T-cell (primary cell): ENCODE data around the gene PCDH1. TPM values are rescaled to one million over a fixed set of nuclear protein-coding genes. Genes with fewer than 3 reads are reported as not detected.
A peak's percentile ranks its signal among the peaks of the same experiment; 100 is the strongest.

Experiments
- ATAC-seq, 4 experiments: fragments of 200-7000 bp in 3 of 4; fragments of 150-1000 bp in 1 of 4; cut with Tn5 transposase; replicated peaks in 1 of 4; 1 replicate in 3 of 4; 2 replicates in 1 of 4; pipeline ENCODE4 v1.10.0; 2021; ENCODE audit warnings: moderate library complexity in 3 of 4, mild to moderate bottlenecking in 2 of 4, moderate number of reproducible peaks in 1 of 4
- CTCF ChIA-PET, 2 donors: fragments of 300-600 bp; sonication (Branson Sonifier 250); formaldehyde crosslinking; loops; one replicate each; lab custom pipeline; 2022; ENCODE audit warnings: antibody characterized with exemption in 2 of 2; lab: Charles Lee
- POLR2A ChIA-PET, 2 donors: fragments of 300-600 bp; sonication (Branson Sonifier 250); formaldehyde crosslinking; loops; one replicate each; lab custom pipeline; 2022; ENCODE audit warnings: antibody characterized with exemption in 2 of 2; lab: Charles Lee
- DNase-seq, 35 experiments: peaks; one replicate each; pipeline versions ENCODE4 v3.0.0 to v3.0.0-alpha.2; 2013 to 2023
- H3K27ac ChIP-seq: one replicate; pipeline ENCODE4 v1.5.1; 2013; ENCODE audit warnings: low read length
- H3K27me3 ChIP-seq, 2 experiments: replicated peaks in 1 of 2; 1 replicate in 1 of 2; 2 replicates in 1 of 2; pipeline versions ENCODE4 v1.6.1 to v1.7.0; 2013; ENCODE audit warnings: low read length in 1 of 2, mixed read lengths in 1 of 2; ENCODE audit not compliant: control insufficient read depth in 2 of 2, insufficient read depth in 2 of 2; ENCODE audit errors: extremely low read depth in 1 of 2
- H3K36me3 ChIP-seq, 2 donors: 1 replicate in 1 of 2; 2 replicates in 1 of 2; pipeline versions ENCODE4 v1.6.1 to v1.7.0; 2013; ENCODE audit warnings: low read length in 1 of 2; ENCODE audit not compliant: control insufficient read depth in 2 of 2, insufficient read depth in 1 of 2; ENCODE audit errors: extremely low read depth in 1 of 2
- H3K4me1 ChIP-seq, 2 experiments: 1 replicate in 1 of 2; 2 replicates in 1 of 2; pipeline versions ENCODE4 v1.6.1 to v1.7.0; 2013; ENCODE audit warnings: low read length in 2 of 2, mixed read lengths in 1 of 2; ENCODE audit not compliant: insufficient read depth in 2 of 2, control insufficient read depth in 1 of 2; ENCODE audit errors: extremely low read depth in 1 of 2
- H3K4me3 ChIP-seq, 2 donors: 1 replicate in 1 of 2; 2 replicates in 1 of 2; pipeline versions ENCODE4 v1.5.1 to v1.7.0; 2013; ENCODE audit warnings: mild to moderate bottlenecking in 2 of 2, low read length in 1 of 2, moderate library complexity in 1 of 2; ENCODE audit not compliant: control insufficient read depth in 1 of 2; ENCODE audit errors: extremely low read depth in 1 of 2
- H3K9me3 ChIP-seq: 2 replicates; pipeline ENCODE4 v1.7.0; 2013
- H3K27ac Mint-ChIP-seq, 2 donors: one replicate each; pipeline ENCODE4 v1.8.0; 2020 to 2021; ENCODE audit warnings: mild to moderate bottlenecking in 2 of 2, mixed read lengths in 2 of 2
- H3K27me3 Mint-ChIP-seq, 2 donors: one replicate each; pipeline ENCODE4 v1.8.0; 2021 to 2022; ENCODE audit warnings: mixed read lengths in 2 of 2
- H3K36me3 Mint-ChIP-seq: one replicate; pipeline ENCODE4 v1.8.0; 2021; ENCODE audit warnings: mixed read lengths
- H3K4me1 Mint-ChIP-seq, 3 donors: one replicate each; pipeline ENCODE4 v1.8.0; 2020 to 2022; ENCODE audit warnings: mixed read lengths in 3 of 3, mild to moderate bottlenecking in 1 of 3
- H3K4me3 Mint-ChIP-seq, 3 donors: one replicate each; pipeline ENCODE4 v1.8.0; 2020 to 2022; ENCODE audit warnings: mild to moderate bottlenecking in 3 of 3, mixed read lengths in 3 of 3, moderate library complexity in 3 of 3
- H3K9me3 Mint-ChIP-seq, 3 donors: one replicate each; pipeline ENCODE4 v1.8.0; 2020 to 2022; ENCODE audit warnings: mixed read lengths in 3 of 3
- WGBS: methylation state at CpG from one replicate; pipeline ENCODE4 v1.1.5; 2013; ENCODE audit warnings: missing lambda C conversion rate; ENCODE audit not compliant: insufficient coverage; 5-methylcytosine and 5-hydroxymethylcytosine counted together
- total RNA-seq, 35 experiments: library from RNA in 6 of 35; stranded (reverse) in 6 of 35; fragments of 120-200 nt in 1 of 35; gene quantifications; one replicate each; pipeline versions ENCODE4 v1.2.1 to v1.2.4 and lab custom pipeline; 2013 to 2026

PCDH1 gene
- total RNA-seq, 5 donors from 2014 or later (not counting 1 experiment from before 2014, with no cell fraction given), result 0.23 to 3.0 (median 0.82) TPM

GRCh38 chr5:141914199-141914743 is 36.1 kb upstream of the PCDH1 start:
- peaks cover 0 to 11% of the 10 kb centered on the region in 2 experiments for H3K4me1 ChIP-seq
- Mint-ChIP-seq H3K27me3 (peaks cover 28 to 42% of the 10 kb centered on the region in 2 donors), H3K9me3 (no peaks in the 10 kb centered on the region), H3K4me1 (peaks cover 11 to 15% (median 15%) of the 10 kb centered on the region in 3 donors), H3K4me3 (peak overlapping the region in 2 of 3 donors; percentile 28 to 52), H3K36me3 (no peaks in the 10 kb centered on the region), H3K27ac (no peak overlapping the region)
- peaks cover 2 to 35% of the 10 kb centered on the region in 2 experiments for H3K27me3 ChIP-seq
- H3K36me3 ChIP-seq, result no peaks in the 10 kb centered on the region
- no peaks in the 10 kb centered on the region for H3K9me3 ChIP-seq
- peak; percentile 50 to 79 (median 78) for ATAC-seq
- peak in 14 of 35 experiments; percentile 5 to 41 (median 12) for DNase-seq
- no peak overlapping the region for H3K27ac ChIP-seq
- 2% methylated on average over 29 of the region's 40 CpGs for WGBS
- peak overlapping the region; percentile 10 to 49 for H3K4me3 ChIP-seq
- POLR2A ChIA-PET, result interaction anchor here in 1 of 2 donors (1.2 kb wide), 1 partner anchor 26 kb away, joined by 3 read pairs; no protein-coding TSS in a partner anchor
- CTCF ChIA-PET, result interaction anchor here in 1 of 2 donors (0.6 kb wide), 1 partner anchor 9 kb away, joined by 3 read pairs; no protein-coding TSS in a partner anchor

- Mint-ChIP-seq H3K9me3 (no peaks in the 10 kb centered on the region), H3K4me1 (peaks cover 11 to 15% (median 15%) of the 10 kb centered on the region in 3 donors), H3K4me3 (peak overlapping the region in 2 of 3 donors; percentile 47 to 52), H3K36me3 (no peaks in the 10 kb centered on the region), H3K27ac (no peak overlapping the region), H3K27me3 (peaks cover 28 to 42% of the 10 kb centered on the region in 2 donors)
- ChIA-PET POLR2A (no interaction called here), CTCF (interaction anchor here (0.5 to 0.6 kb wide), 2 partner anchors 10 to 99 kb away, joined by 3 read pairs; no protein-coding TSS in a partner anchor)
- H3K9me3 ChIP-seq, result no peaks in the 10 kb centered on the region
- H3K36me3 ChIP-seq, result no peaks in the 10 kb centered on the region
- H3K4me1 ChIP-seq, result peaks cover 0 to 11% of the 10 kb centered on the region in 2 experiments
- H3K4me3 ChIP-seq, result peak overlapping the region; percentile 10 to 49
- DNase-seq (no peak), ATAC-seq (no peak)
- peaks cover 2 to 35% of the 10 kb centered on the region in 2 experiments for H3K27me3 ChIP-seq
- no peak overlapping the region for H3K27ac ChIP-seq
- 0% methylated on average over 1 of the region's 16 CpGs for WGBS
These were observed 35.5 kb upstream of the PCDH1 start for GRCh38 chr5:141913560-141914198.

GRCh38 chr5:141910271-141910673 is 32.1 kb upstream of the PCDH1 start:
- no peaks in the 10 kb centered on the region for H3K9me3 Mint-ChIP-seq
- H3K27me3 ChIP-seq, result peaks cover 2 to 28% of the 10 kb centered on the region in 2 experiments
- DNase-seq, result no peak
- no peak overlapping the region for H3K4me3 ChIP-seq
- POLR2A ChIA-PET, result interaction anchor here in 1 of 2 donors (0.6 kb wide), 1 partner anchor 85 kb away, joined by 3 read pairs; no protein-coding TSS in a partner anchor
- 83% methylated on average over 1 of the region's 2 CpGs for WGBS
- H3K27ac ChIP-seq, result no peak overlapping the region
- no peaks in the 10 kb centered on the region for H3K9me3 ChIP-seq
- H3K36me3 ChIP-seq, result no peaks in the 10 kb centered on the region
- no peak for ATAC-seq
- no peak overlapping the region for H3K27ac Mint-ChIP-seq
- CTCF ChIA-PET, result no interaction called here
- H3K4me3 Mint-ChIP-seq, result no peak overlapping the region
- H3K27me3 Mint-ChIP-seq, result peaks cover 18 to 29% of the 10 kb centered on the region in 2 donors
- H3K36me3 Mint-ChIP-seq, result no peaks in the 10 kb centered on the region
- peaks cover 11 to 15% (median 15%) of the 10 kb centered on the region in 3 donors for H3K4me1 Mint-ChIP-seq
- peaks cover 0 to 11% of the 10 kb centered on the region in 2 experiments for H3K4me1 ChIP-seq

- ChIA-PET POLR2A (interaction anchor here in 1 of 2 donors (0.6 kb wide), 1 partner anchor 60 kb away, joined by 5 read pairs; the partner anchor contains the start of gene RNF14), CTCF (no interaction called here)
- WGBS, result 100% methylated on average over 1 of the region's 4 CpGs
- H3K4me1 ChIP-seq, result peaks cover 0 to 8% of the 10 kb centered on the region in 2 experiments
- no peak overlapping the region for H3K4me3 Mint-ChIP-seq
- peaks cover 17 to 20% of the 10 kb centered on the region in 2 donors for H3K27me3 Mint-ChIP-seq
- H3K36me3 ChIP-seq, result no peaks in the 10 kb centered on the region
- no peaks in the 10 kb centered on the region for H3K9me3 ChIP-seq
- no peak overlapping the region for H3K4me3 ChIP-seq
- peaks cover 2 to 17% of the 10 kb centered on the region in 2 experiments for H3K27me3 ChIP-seq
- no peaks in the 10 kb centered on the region for H3K36me3 Mint-ChIP-seq
- ATAC-seq (no peak), DNase-seq (no peak)
- peaks cover 8 to 9% (median 8%) of the 10 kb centered on the region in 3 donors for H3K4me1 Mint-ChIP-seq
- H3K9me3 Mint-ChIP-seq, result no peaks in the 10 kb centered on the region
- H3K27ac ChIP-seq, result no peak overlapping the region
- no peak overlapping the region for H3K27ac Mint-ChIP-seq
These were observed 31.0 kb upstream of the PCDH1 start for GRCh38 chr5:141909212-141909611.

DNA sequence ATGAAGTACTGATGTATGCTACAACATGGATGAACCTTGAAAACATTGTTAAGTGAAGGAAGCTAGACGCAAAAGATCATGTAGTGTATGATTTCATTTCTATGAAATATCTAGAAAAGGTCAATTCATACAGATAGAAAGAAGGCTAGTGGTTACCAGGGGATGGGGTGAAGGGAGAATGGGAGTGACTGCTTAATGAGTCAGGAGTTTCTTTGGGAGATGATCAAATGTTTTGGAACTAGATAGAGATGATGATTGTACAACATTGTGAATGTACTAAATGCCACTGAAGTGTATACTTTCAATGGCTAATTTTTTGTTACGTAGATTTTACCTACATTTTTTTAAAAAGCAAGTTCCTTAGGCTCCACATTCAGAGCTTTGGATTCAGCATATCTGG is 30.6 kb upstream of the PCDH1 start:
- Histone ChIP-seq H3K9me3 (no peaks in the 10 kb centered on the region), H3K4me1 (peaks cover 0 to 4% of the 10 kb centered on the region in 2 experiments), H3K36me3 (no peaks in the 10 kb centered on the region), H3K27me3 (peaks cover 2 to 13% of the 10 kb centered on the region in 2 experiments), H3K4me3 (no peak overlapping the region), H3K27ac (no peak overlapping the region)
- H3K27me3 Mint-ChIP-seq, result peaks cover 20 to 21% of the 10 kb centered on the region in 2 donors
- DNase-seq, result no peak
- 100% methylated on average over 1 of the region's 2 CpGs for WGBS
- H3K36me3 Mint-ChIP-seq, result no peaks in the 10 kb centered on the region
- no peak overlapping the region for H3K27ac Mint-ChIP-seq
- peaks cover 6 to 8% (median 6%) of the 10 kb centered on the region in 3 donors for H3K4me1 Mint-ChIP-seq
- ChIA-PET CTCF (no interaction called here), POLR2A (interaction anchor here in 1 of 2 donors (0.6 kb wide), 1 partner anchor 60 kb away, joined by 5 read pairs; the partner anchor contains the start of gene RNF14)
- ATAC-seq, result no peak
- no peak overlapping the region for H3K4me3 Mint-ChIP-seq
- H3K9me3 Mint-ChIP-seq, result no peaks in the 10 kb centered on the region

DNA sequence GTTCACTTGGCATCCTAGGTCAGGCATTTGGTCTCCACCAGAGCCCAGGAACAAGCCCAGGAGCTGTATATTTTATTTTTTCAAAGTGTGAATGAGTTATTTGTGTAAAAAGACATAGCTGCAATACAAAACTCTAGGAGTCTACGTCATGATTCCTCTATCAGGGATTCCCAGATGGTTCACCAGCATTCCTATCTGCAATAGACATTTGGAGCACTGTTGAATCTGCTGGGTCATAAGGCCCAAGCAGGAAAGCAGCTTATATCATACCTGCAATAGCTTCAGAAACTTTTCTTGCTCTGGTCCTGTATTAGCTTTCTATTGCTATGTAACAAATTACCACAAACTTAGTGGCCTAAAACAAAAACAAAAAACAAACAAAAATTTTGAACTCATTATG is 28.8 kb upstream of the PCDH1 start:
- H3K9me3 ChIP-seq, result no peaks in the 10 kb centered on the region
- no peaks in the 10 kb centered on the region for H3K4me1 Mint-ChIP-seq
- DNase-seq (no peak), ATAC-seq (no peak)
- no peaks in the 10 kb centered on the region for H3K36me3 Mint-ChIP-seq
- H3K9me3 Mint-ChIP-seq, result no peaks in the 10 kb centered on the region
- peaks cover 0 to 16% of the 10 kb centered on the region in 2 experiments for H3K27me3 ChIP-seq
- no peak overlapping the region for H3K4me3 ChIP-seq
- no peak overlapping the region for H3K4me3 Mint-ChIP-seq
- no peak overlapping the region for H3K27ac ChIP-seq
- no peak overlapping the region for H3K27ac Mint-ChIP-seq
- POLR2A ChIA-PET, result interaction anchor here in 1 of 2 donors (0.7 kb wide), 1 partner anchor 9 kb away, joined by 17 read pairs; no protein-coding TSS in a partner anchor
- no peaks in the 10 kb centered on the region for H3K36me3 ChIP-seq
- H3K27me3 Mint-ChIP-seq, result peaks cover 9 to 15% of the 10 kb centered on the region in 2 donors
- CTCF ChIA-PET, result interaction anchor here (0.7 to 1.1 kb wide), 2 partner anchors 27 to 28 kb away, joined by 3 to 4 read pairs; no protein-coding TSS in a partner anchor
- 0% methylated on average over 1 of the region's 1 CpG for WGBS
- no peaks in the 10 kb centered on the region for H3K4me1 ChIP-seq
